ENCODE data around the gene AFF3. TPM values are rescaled to one million over a fixed set of nuclear protein-coding genes. Genes with fewer than 3 reads are reported as not detected.

AFF3 gene
- total RNA-seq, 1 experiment from 2014 or later, result 0.22 TPM

GRCh38 chr2:99867770-99868169, 274.6 kb downstream of the AFF3 start:
- Histone ChIP-seq H3K79me1 (ENCODE audit: insufficient read depth, low read depth, low read length, poor library complexity, severe bottlenecking) (no peaks in the 10 kb centered on the region), H2BK120ac (ENCODE audit: low read depth, low read length, poor library complexity, severe bottlenecking) (no peak overlapping the region), H2AFZ (ENCODE audit: low read length) (no peak overlapping the region), H3K9me3 (ENCODE audit: control insufficient read depth, low read depth, low read length) (no peaks in the 10 kb centered on the region), H2BK20ac (ENCODE audit: low read depth, low read length, poor library complexity, severe bottlenecking) (no peak overlapping the region), H2BK5ac (ENCODE audit: insufficient read length, low read length) (no peak overlapping the region), H3K27ac (ENCODE audit: insufficient read length, low read depth, low read length) (no peak overlapping the region), H3K56ac (ENCODE audit: insufficient read length, low read depth, low read length) (no peak overlapping the region), H4K20me1 (ENCODE audit: control insufficient read depth, insufficient read depth, insufficient read length) (no peaks in the 10 kb centered on the region), H3K4me2 (ENCODE audit: insufficient read depth, insufficient read length, low read length) (no peak overlapping the region), H3K4ac (ENCODE audit: low read depth, low read length) (no peak overlapping the region), H3K9ac (ENCODE audit: extremely low read depth, insufficient read length, low read length) (no peak overlapping the region), H2BK15ac (ENCODE audit: low read depth, low read length) (no peak overlapping the region), H3K23ac (ENCODE audit: insufficient read length, low read depth, low read length) (no peak overlapping the region), H2AK5ac (ENCODE audit: insufficient read length, low read length) (no peak overlapping the region), H3K23me2 (ENCODE audit: insufficient read length, low read depth, low read length, poor library complexity, severe bottlenecking) (no peaks in the 10 kb centered on the region), H3K14ac (ENCODE audit: insufficient read depth, low read length) (no peak overlapping the region), H4K91ac (ENCODE audit: insufficient read length, low read depth, low read length) (no peak overlapping the region), H3T11ph (ENCODE audit: low read length) (no peak overlapping the region), H2BK12ac (ENCODE audit: insufficient read length, low read depth, low read length) (no peak overlapping the region), H3K4me1 (ENCODE audit: insufficient read depth, low read length) (no peaks in the 10 kb centered on the region), H3K18ac (ENCODE audit: insufficient read length, low read depth, low read length) (no peak overlapping the region), H3K27me3 (ENCODE audit: insufficient read depth, low read length) (no peaks in the 10 kb centered on the region), H3K79me2 (ENCODE audit: insufficient read depth, low read length) (no peaks in the 10 kb centered on the region), H4K5ac (ENCODE audit: insufficient read length, low read depth, low read length) (no peak overlapping the region), H4K8ac (replicated peaks; ENCODE audit: insufficient read length, low read depth, low read length) (no peak overlapping the region)
- Mint-ChIP-seq H3K4me3 (no peak overlapping the region), H3K4me1 (peaks cover 3 to 4% of the 10 kb centered on the region in 2 experiments; a peak in 1 of 4 replicates), H3K9me3 (no peaks in the 10 kb centered on the region), H3K27ac (no peak overlapping the region; a peak in 1 of 7 replicates), H3K27me3 (ENCODE audit: low read depth) (peaks cover 5% of the 10 kb centered on the region), H3K36me3 (ENCODE audit: insufficient read depth in 1 of 3, low read depth in 3 of 3) (no peaks in the 10 kb centered on the region)
- no peak for DNase-seq
- TF ChIP-seq CTCF (conservative IDR thresholded peaks at IDR 0.05), result no peak
- WGBS (ENCODE audit: extremely low coverage, insufficient read length, low lambda C conversion rate), result no CpG with 5 or more reads among the region's 11 CpGs
